ENCODE results near the gene AKR1B15. TPM values are rescaled to one million over a fixed set of nuclear protein-coding genes. Genes with fewer than 3 reads are reported as not detected.

Gene AKR1B15
- total RNA-seq, 2 experiments from 2014 or later: not detected

DNA sequence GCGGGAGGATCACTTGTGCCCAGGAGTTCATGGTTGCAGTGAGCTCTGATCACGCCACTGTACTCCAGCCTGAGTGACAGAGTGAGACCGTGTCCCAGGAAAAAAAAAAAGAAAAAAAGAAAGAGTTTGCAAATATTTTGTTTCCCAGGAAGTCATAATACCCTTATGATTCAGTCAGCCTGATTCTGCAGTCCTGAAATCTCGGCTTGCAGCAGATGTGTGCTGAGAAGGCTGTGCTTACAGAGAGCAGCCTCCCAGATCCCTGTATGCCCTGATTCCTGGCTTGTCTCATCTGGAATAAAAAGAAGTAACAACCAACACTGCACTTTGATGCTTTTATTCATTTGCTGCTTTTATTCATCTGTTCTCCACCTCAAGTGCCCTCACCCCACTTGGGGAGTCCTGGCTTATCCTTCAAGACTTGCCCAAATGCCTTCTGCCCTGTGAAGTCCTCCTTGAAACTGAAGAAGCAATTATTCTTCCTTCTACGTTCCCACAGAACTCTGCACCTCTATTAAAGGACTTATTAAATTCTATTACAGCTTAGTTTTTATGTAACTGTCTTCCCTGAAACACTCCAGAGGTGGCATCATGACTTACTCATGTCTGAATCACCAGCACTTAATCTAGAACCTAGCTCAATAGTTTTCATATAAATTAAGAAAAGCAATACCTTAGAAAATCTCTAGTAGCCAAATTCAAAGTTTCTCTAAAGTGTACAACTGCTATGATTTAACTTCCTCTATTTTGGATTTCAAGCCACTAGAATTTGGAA lies 70.0 kb downstream of the AKR1B15 start:
- Mint-ChIP-seq H3K27me3 (peaks cover 47% of the 10 kb centered on the region), H3K27ac (no peak overlapping the region), H3K36me3 (ENCODE audit: low read depth) (peaks cover 7% of the 10 kb centered on the region), H3K4me1 (peaks cover 7% of the 10 kb centered on the region), H3K9me3 (peaks cover 2% of the 10 kb centered on the region), H3K4me3 (no peak overlapping the region)
- DNase-seq: no peak
- ChIA-PET CTCF (interaction anchor here (1.8 kb wide), 1 partner anchor 105 kb away, joined by 5 read pairs; no protein-coding TSS in a partner anchor), POLR2A (no interaction called here)

DNA sequence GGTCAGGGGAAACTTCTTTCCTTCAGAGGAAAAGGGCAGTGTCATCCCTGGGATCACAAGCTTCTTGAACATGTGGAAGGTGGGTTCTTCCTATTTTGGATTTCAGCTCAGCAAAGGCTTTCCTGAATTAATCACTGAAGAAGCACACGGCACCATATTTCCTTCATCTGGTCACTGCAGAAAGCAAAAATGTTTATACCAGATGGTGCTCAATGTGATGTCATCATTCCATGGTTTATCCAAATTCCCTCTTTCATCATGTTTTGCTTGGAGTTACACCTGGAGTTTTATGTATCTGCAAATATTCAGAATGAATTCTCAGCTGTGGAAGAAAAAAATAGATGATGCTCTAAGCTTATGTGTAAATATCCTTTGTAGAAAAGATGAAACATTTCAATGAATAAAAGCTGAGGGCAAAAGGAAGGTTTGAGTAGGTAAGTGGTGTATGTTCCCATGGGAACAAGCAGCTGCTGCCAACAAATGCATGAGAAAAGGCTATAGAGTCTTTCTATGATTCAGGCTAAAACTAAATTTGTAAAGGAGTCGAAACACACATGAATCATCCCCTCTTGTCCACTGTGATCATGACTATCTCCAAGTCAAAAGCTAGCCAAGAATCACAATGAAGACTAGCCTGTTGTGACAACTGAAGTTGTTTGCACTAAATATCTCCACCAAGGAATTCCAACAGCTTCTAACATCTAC lies 70.9 kb downstream of the AKR1B15 start:
- ChIA-PET CTCF (interaction anchor here (1.8 to 1.9 kb wide), 2 partner anchors 11 to 106 kb away, joined by 5 to 6 read pairs; no protein-coding TSS in a partner anchor), POLR2A (no interaction called here)
- Mint-ChIP-seq H3K27me3 (peaks cover 52% of the 10 kb centered on the region), H3K4me1 (peaks cover 2% of the 10 kb centered on the region), H3K4me3 (no peak overlapping the region), H3K9me3 (peaks cover 2% of the 10 kb centered on the region), H3K36me3 (ENCODE audit: low read depth) (peaks cover 7% of the 10 kb centered on the region), H3K27ac (no peak overlapping the region)
- DNase-seq: no peak

DNA sequence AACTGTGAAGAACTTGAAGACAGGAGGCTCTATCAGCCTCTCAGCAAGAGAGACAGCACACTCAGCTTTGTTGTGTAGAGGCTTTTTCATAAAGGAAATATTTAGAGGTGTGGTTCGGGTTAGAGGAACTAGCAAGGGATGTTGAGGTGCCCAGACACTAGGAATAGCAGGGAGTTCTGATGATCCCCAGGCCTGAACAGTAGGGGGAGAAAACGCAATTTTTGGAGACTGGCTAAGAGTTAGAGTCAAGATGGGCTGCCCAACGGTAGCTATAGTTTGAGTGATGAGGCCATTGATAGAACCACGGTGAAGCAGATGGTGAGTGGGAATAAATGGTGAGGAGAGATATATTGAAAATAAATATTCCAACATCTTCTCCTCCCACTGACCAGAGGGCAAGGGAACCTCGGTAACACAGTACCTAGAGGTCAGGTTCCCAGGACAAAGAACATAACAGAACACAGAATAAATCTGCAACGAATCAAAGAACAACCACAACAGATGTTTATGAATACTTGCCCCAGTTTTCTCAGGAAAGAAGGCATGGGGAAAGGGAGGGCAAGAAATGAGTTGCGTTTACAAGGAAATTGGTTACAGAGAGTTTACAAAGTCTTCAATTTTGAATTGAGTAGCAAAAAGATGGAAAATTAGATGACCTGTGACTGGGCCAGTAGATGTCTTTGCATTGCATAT lies 73.5 kb downstream of the AKR1B15 start:
- DNase-seq: no peak
- CTCF ChIA-PET: no interaction called here
- H3K27ac Mint-ChIP-seq: no peak overlapping the region
- no peaks in the 10 kb centered on the region for H3K9me3 Mint-ChIP-seq
- H3K4me1 Mint-ChIP-seq: no peaks in the 10 kb centered on the region
- H3K4me3 Mint-ChIP-seq: no peak overlapping the region
- peaks cover 61% of the 10 kb centered on the region for H3K27me3 Mint-ChIP-seq
- H3K36me3 Mint-ChIP-seq (ENCODE audit: low read depth): no peaks in the 10 kb centered on the region
- POLR2A ChIA-PET: no interaction called here

DNA sequence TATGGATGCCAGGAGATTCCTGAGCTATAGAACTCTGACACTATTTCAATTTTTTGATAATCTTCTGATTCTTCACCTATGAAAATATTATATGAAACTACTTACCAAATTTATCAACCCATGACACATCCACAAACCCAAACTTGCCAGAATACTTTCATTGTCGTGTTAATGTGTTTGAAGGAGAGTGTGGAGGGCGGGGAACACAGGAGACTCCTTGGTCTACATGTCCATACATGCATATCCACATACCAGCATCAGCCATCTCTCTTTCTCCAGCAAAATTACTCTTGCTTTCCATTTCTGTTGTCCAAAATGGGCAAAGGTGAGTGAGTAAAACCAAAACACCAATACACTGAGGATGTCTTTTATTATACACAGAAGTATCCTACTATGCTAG lies 74.3 kb downstream of the AKR1B15 start:
- no peaks in the 10 kb centered on the region for H3K4me1 Mint-ChIP-seq
- peaks cover 68% of the 10 kb centered on the region for H3K27me3 Mint-ChIP-seq
- POLR2A ChIA-PET: interaction anchor here (0.6 kb wide), 1 partner anchor 204 kb away, joined by 3 read pairs; no protein-coding TSS in a partner anchor
- no peak overlapping the region for H3K27ac Mint-ChIP-seq
- no peak for DNase-seq
- no peaks in the 10 kb centered on the region for H3K9me3 Mint-ChIP-seq
- H3K4me3 Mint-ChIP-seq: no peak overlapping the region
- no peaks in the 10 kb centered on the region for H3K36me3 Mint-ChIP-seq (ENCODE audit: low read depth)
- CTCF ChIA-PET: no interaction called here

DNA sequence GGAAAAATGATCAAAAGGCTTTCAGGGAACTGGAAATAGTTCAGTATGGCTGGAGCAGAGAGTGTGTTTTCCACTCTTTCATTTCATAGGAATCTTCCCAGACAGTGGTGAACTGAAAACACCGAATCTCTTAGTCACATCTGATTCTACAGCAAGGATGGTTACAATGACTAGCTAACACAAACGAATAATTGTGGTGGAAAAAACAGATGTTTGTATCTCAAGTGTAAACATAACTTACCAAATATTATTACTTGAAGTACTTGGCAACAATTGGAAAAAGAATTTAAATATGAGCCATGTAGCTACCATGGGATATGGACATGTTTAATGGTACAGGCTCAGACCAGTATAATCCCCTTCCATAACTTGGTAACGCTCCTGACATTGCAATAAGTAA lies 76.6 kb downstream of the AKR1B15 start:
- peaks cover 67% of the 10 kb centered on the region for H3K27me3 Mint-ChIP-seq

DNA sequence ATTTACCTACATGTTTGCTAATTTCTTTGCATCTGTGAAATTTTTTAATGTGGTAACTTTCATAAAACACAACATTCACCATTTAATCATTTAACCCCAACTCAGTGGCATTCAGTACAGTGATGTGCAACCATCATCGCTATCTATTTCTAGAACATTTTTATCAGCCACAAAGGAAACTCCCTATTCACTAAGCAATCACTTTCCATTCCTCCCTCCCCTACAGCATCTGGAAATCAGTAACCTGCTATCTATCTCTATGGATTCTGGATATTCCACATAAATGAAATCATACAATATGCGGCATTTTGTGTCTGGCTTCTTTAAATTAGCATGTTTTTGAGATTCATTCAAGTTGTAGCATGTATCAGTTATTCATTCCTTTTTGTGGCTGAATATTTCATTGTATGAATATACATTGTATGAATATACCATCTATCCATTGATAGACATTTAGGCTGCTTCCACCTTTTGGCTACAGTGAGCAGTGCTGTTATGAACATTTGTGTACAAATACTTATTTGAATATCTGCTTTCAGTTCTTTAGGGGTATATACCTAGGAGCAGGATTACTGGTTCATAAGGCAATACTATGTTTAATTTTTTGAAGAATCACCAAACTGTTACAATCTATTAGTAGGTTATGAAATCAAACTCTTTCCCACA lies 78.3 kb downstream of the AKR1B15 start:
- Mint-ChIP-seq H3K4me3 (no peak overlapping the region), H3K36me3 (ENCODE audit: low read depth) (no peaks in the 10 kb centered on the region), H3K27ac (no peak overlapping the region), H3K27me3 (peaks cover 57% of the 10 kb centered on the region), H3K9me3 (no peaks in the 10 kb centered on the region), H3K4me1 (no peaks in the 10 kb centered on the region)
- no peak for DNase-seq
- ChIA-PET CTCF (interaction anchor here (0.8 to 1.5 kb wide), 2 partner anchors 32 to 80 kb away, joined by 3 to 4 read pairs; no protein-coding TSS in a partner anchor), POLR2A (no interaction called here)

More for the DNA sequence above, 76.6 kb downstream of the AKR1B15 start:
- Mint-ChIP-seq H3K36me3 (ENCODE audit: low read depth) (no peaks in the 10 kb centered on the region), H3K4me1 (no peaks in the 10 kb centered on the region), H3K4me3 (no peak overlapping the region), H3K9me3 (no peaks in the 10 kb centered on the region), H3K27ac (no peak overlapping the region)
- DNase-seq: no peak
- POLR2A ChIA-PET: no interaction called here
- CTCF ChIA-PET: interaction anchor here (1.5 kb wide), 1 partner anchor 78 kb away, joined by 4 read pairs; no protein-coding TSS in a partner anchor

DNA sequence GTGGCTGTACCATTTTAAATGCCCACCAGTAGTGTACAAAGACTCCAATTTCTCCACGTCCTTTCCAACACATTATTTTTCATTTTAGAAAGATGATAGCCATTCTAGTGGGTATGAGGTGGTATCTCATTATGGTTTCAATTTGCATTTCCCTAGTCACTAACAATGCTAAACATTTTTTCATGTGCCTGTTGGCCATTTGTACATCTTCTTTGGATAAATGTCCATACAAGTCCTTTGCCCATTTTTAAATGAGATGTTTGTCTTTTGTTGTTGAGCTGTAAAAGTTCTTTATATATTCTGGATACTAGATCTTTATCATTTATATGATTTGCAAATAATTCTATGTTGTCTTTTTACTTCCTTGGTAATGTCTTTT lies 78.9 kb downstream of the AKR1B15 start:
- no peak for DNase-seq
- ChIA-PET POLR2A (no interaction called here), CTCF (interaction anchor here (0.8 kb wide), 1 partner anchor 32 kb away, joined by 3 read pairs; no protein-coding TSS in a partner anchor)
- Mint-ChIP-seq H3K4me1 (no peaks in the 10 kb centered on the region), H3K27me3 (peaks cover 52% of the 10 kb centered on the region), H3K27ac (no peak overlapping the region), H3K9me3 (no peaks in the 10 kb centered on the region), H3K36me3 (ENCODE audit: low read depth) (no peaks in the 10 kb centered on the region), H3K4me3 (no peak overlapping the region)

DNA sequence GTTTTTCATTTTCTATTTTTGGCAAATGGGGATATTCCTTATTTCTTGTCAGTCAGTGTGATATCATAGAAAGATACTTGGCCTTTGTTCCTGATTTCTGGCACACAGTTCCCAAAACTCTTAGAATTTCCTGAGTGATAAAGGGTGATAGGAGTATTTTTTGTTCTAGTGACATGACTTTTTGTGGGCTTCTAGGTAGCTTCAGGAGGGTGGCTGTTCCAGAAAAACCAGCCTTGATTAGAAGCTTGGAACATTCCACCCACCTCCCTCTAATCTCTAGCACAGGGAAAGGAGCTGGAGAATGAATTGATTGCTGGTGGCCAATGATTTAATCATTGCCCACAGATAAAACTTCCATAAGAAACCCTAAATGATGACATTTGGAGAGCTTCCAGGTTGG lies 80.5 kb downstream of the AKR1B15 start:
- Mint-ChIP-seq H3K36me3 (ENCODE audit: low read depth) (no peaks in the 10 kb centered on the region), H3K27me3 (peaks cover 44% of the 10 kb centered on the region), H3K4me3 (no peak overlapping the region), H3K27ac (no peak overlapping the region), H3K9me3 (no peaks in the 10 kb centered on the region), H3K4me1 (peaks cover 5% of the 10 kb centered on the region)
- ChIA-PET POLR2A (no interaction called here), CTCF (interaction anchor here (1.2 kb wide), 1 partner anchor 121 kb away, joined by 3 read pairs; no protein-coding TSS in a partner anchor)
- DNase-seq: no peak

Other genes starting within 250 kb of the AKR1B15 start
- gene SLC35B4, start 232.2 kb upstream of the AKR1B15 start, total RNA-seq: 10 to 100 TPM; 12.6 to 15.2 TPM
- 10 to 100 TPM; 89.5 to 89.9 TPM for gene AKR1B1, start 90.0 kb upstream of the AKR1B15 start, total RNA-seq
- gene AKR1B10, start 21.5 kb upstream of the AKR1B15 start, total RNA-seq: not detected
- gene BPGM, start 97.7 kb downstream of the AKR1B15 start, total RNA-seq: 10 to 100 TPM; 27.3 to 29.3 TPM
- gene CALD1, start 230.5 kb downstream of the AKR1B15 start, total RNA-seq: under 1 TPM; 0.38 to 0.63 TPM

Data from activated CD4-positive, alpha-beta memory T cell treated with anti-CD3 and anti-CD28 coated beads, Interleukin-2, amount 10 ng/mL, durations not matched to agents 7 days and 5 days (primary cell).